GM19193 (cell line): Measurements from ENCODE around the gene PTPRM.

Experiments
- POLR2A ChIP-seq: IDR thresholded peaks from 4 replicates; pipeline ENCODE4 v1.6.1; 2011; ENCODE audit not compliant: insufficient read depth, insufficient read length; ENCODE audit errors: extremely low read depth

PTPRM gene

GRCh38 chr18:7657050-7657449 is 89.9 kb downstream of the PTPRM start:
- no peak for TF ChIP-seq POLR2A

- no peak for TF ChIP-seq POLR2A
Observed at GRCh38 chr18:7657937-7658336, 90.8 kb downstream of the PTPRM start.

GRCh38 chr18:7658701-7659100 is 91.6 kb downstream of the PTPRM start:
- TF ChIP-seq POLR2A: no peak

DNA sequence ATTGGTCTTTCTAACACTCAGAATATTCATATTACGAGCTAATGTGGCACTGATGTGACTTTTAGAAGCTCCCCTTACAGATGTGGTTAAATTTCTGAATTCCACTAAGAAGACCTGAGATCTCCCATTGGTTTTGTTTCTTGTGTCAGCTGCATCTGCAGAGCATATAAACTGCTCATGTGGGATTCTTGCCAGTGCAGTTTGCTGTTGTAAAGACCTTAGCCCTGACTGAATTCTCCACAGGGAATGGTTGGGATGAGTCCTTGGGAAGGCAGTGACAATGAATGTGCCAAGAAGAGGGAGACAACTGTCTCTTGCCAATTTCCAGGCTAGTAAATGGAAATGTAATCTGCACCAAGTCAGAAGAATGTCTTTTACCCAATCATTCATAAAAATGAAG is 94.1 kb downstream of the PTPRM start:
- no peak for TF ChIP-seq POLR2A

GRCh38 chr18:7662866-7663265 is 95.8 kb downstream of the PTPRM start:
- no peak for TF ChIP-seq POLR2A

DNA sequence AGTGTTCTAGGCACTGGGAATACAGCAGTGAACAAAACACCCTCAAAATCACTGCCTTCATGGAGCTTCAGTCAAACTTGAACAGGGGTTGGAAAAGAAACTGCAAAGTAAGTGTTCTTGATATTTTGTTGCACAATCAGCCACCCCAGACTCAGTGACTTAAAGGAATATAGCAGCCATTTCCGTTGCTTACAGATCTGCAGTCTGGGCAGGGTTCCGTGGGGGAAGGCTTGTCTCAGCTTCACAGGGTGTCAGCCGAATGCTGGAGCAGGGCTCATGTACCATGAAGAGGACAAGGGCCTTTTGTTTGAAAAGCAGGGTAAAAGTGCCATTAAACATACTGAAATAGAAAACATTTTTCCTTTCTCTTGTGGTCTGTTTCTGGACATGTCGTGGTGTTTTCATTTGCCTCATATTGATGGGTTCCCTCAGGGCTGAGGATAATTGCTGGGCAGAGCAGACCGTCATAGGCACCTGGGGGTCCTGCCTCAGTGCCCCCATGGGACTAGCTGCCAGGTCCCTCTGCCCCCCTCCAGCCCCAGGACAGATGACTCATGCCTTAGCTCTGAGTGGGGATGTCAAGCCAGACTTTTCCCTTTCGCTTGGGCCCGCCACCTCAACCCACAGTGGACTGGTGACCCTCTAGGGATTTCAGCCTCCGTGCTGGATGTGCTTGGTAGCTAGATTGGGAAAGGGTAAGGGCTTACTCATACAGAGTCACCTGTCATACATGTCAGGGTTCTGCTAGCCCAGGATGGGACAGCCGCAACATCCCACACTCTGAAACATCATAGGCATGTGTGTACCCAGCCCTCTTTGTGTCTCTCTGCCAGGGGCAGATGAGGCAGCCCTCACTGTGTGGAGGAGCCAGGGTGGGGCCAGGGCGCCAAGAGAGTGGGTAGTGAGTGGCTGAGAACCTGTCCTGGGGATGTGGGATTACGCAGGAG is 96.5 kb downstream of the PTPRM start:
- no peak for TF ChIP-seq POLR2A

DNA sequence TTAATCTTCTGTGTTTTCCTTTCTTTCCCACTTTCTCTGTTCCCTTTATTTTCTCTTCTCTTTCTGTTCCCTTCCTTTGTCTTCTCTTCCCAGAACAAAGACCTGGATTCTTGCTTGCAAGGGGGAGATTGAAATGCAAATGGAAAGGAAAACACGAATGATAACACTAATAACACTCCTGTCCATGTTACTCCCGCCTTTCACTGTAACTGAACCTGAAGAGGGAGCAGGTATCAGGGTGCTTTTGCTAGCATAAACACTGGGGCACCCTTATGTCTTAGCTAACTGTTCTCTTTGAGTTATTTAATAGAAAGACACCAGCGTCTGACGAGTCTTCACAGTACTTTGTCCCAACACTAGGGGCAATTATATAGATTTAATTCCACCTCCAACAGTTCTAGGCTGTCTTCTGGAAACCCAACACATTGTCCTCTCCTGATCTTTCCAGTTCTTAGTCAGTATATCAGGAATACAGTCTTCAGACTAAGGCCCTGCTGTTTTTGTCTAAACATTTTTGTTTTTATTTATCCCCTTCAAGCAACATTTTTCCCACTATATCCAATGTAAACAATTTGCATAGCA is 99.2 kb downstream of the PTPRM start:
- TF ChIP-seq POLR2A: no peak

DNA sequence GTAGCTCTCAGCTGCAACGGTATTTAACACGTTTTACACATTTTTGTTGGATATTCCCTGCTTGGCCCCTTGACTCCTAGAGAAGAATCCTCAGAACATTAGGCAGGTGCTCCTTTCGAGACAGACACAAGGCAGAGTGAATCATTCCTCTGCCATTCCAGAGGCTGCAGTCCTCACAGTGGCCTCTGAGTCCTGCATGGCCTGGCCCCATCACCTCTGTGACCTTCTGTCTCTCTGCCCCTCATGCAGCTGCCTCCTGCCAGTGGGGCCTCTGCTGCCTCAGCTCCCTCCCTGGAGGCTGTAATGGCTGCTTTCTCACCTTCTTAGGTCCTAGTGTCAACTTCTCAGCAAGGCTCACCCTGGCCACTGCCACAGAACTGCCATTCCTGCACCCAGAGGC is 101.3 kb downstream of the PTPRM start:
- TF ChIP-seq POLR2A: no peak

DNA sequence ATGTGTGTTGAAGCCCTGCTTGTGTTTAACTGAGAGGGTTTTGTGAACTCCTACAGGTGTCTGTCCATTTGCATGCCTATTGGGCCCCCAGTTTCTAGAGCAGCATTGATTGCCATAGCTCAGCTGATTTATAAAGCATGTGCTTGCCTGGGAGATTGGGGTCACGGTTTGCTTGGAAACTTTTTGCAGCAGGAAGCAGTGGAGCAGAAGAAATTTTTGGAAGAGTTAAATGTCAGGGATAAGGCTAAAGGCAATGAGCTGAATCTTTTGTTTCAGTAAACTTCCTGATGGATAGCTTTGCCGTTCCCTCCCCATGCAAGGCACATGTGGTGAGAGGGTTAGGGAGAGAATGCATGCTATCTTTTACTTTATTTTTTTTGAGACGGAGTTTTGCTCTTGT is 102.2 kb downstream of the PTPRM start:
- no peak for TF ChIP-seq POLR2A

GRCh38 chr18:7671105-7671504 is 104.0 kb downstream of the PTPRM start:
- TF ChIP-seq POLR2A: no peak

DNA sequence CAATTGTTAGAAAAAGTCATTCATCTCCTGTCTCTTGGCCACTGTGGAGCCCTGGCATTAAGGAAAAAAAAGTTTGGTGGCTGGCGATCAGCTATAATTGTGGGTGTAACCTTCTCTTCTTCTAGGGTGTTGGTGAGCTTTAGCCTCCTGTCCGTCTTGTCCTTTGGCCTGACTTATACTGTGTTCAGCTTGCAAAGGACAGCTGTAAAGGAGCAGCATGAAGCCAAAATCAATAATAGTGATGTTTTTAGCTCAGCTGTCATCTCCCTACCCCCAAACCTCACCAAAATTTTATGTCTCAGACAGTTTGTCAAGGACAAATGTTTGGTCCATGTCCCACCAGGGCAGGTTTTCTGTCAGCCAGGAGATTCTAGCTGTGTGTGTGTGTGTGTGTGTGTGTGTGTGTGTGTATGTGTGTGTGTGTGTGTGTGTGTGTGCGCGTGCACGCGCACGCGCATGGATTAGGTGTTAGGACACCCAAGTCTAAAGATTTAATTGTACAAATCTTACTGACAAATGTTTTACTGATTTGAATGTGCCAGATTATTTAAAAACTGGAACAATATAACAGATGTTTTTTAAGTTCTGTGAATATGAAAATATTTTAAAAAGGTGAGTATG is 109.2 kb downstream of the PTPRM start:
- no peak for TF ChIP-seq POLR2A

DNA sequence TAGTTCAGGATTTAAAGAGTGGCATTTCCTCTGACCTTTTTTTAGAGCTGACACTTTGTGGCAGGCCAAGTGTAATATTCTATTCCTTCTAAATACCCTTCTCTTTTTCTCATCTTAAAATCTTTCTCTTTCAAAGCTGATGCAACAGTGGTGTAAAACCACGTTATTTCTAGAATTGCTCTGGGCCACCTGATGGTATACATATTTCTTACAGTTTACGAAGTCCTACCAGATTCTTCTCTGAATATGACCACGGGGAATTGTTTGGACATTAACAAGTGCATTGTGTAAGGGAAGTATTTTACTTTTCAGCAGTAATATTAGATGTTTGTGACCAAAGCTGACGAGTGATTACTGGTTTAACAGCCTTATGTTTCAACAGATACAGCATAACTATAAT is 109.9 kb downstream of the PTPRM start:
- TF ChIP-seq POLR2A: no peak

- TF ChIP-seq POLR2A: no peak
Observed at GRCh38 chr18:7677424-7677823, 110.3 kb downstream of the PTPRM start.

GRCh38 chr18:7678389-7678788 is 111.3 kb downstream of the PTPRM start:
- no peak for TF ChIP-seq POLR2A

GRCh38 chr18:7678801-7679200 is 111.7 kb downstream of the PTPRM start:
- TF ChIP-seq POLR2A: no peak

- TF ChIP-seq POLR2A: no peak
Observed at GRCh38 chr18:7681298-7681697, 114.2 kb downstream of the PTPRM start.

DNA sequence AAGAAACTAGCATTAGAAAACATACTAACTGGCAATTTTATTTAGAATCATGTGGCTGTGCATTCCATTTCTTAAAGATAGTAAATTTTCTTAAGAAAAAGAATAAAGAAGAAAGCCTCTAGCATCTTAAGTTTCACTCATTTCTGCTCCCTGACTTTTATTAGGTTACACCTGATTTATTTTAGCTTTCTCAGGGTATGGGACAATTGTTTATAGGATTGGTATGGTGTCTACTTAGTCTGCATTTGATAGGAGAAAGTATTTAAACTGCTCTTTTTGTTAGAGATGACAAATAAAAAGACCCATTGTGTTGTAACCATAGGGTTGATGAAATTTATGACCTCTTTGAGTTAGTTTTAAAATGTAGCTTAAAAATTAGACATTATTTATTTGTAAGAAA is 115.2 kb downstream of the PTPRM start:
- no peak for TF ChIP-seq POLR2A

DNA sequence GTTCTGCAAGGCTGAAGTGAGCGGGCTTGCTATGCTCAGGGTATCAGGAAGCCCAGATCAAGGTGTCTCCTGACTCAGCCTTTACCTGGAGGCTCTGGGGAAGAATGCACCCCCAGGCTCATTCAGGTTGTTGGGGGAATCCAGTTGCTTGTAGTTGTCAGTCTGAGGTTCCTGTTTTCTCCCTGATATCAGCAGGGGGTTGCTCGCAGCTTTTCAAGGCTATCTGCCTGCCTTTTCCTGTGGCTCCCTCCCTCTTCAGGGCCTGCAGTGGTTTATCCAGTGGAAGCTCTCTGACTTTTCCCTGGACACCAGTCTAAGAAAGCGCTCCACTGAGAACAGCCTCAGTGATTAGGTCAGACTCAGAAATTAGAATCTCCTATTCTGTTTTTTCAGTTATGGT is 116.6 kb downstream of the PTPRM start:
- no peak for TF ChIP-seq POLR2A
